Lower leg skin (tissue), 4 donors: ENCODE measurements around the gene UNKL. TPM values are rescaled to one million over a fixed set of nuclear protein-coding genes. Genes with fewer than 3 reads are reported as not detected.

ENCODE experiments used
- DNase-seq, 2 donors: peaks; one replicate each; pipeline ENCODE4 v3.0.0-alpha.2; 2019; ENCODE audit warnings: low spot score in 2 of 2
- H3K4me3 ChIP-seq: fragments of 200-600 bp; sonication (generic); 2 replicates; pipeline ENCODE4 v1.5.1; 2017; ENCODE audit warnings: mild to moderate bottlenecking, low read depth; ENCODE audit not compliant: poor library complexity, severe bottlenecking
- POLR2A ChIP-seq, 2 donors: fragments of 450-650 bp; IDR thresholded peaks; one replicate each; pipeline ENCODE4 v1.6.1; 2016 to 2017; ENCODE audit warnings: antibody characterized with exemption in 2 of 2, mild to moderate bottlenecking in 1 of 2, moderate library complexity in 1 of 2
- WGBS, 2 donors: methylation state at CpG; one replicate each; pipeline ENCODE4 v1.1.5; 2018; 5-methylcytosine and 5-hydroxymethylcytosine counted together
- intact Hi-C: fragments of 100-400 bp; cut with DNase I; formaldehyde crosslinking; loops from one replicate; pipeline ENCODE4 v1.15.0; 2023; ENCODE audit warnings: low total_unique reads
- total RNA-seq, 4 donors: library from RNA; depleted of rRNA; stranded (reverse); fragments of >200 nt; gene quantifications; one replicate each; pipeline ENCODE4 v1.1.0, GENCODE V29; 2016
- TF ChIP-seq, protein P1 (sequence below), 3 donors: fragments of 450-650 bp; IDR thresholded peaks; one replicate each; pipeline ENCODE4 v1.5.1; 2016; ENCODE audit warnings: antibody characterized with exemption in 3 of 3, mild to moderate bottlenecking in 3 of 3, moderate library complexity in 2 of 3

Gene UNKL
- total RNA-seq, 4 donors from 2014 or later = 25.7 to 63.4 (median 36.6) TPM

DNA sequence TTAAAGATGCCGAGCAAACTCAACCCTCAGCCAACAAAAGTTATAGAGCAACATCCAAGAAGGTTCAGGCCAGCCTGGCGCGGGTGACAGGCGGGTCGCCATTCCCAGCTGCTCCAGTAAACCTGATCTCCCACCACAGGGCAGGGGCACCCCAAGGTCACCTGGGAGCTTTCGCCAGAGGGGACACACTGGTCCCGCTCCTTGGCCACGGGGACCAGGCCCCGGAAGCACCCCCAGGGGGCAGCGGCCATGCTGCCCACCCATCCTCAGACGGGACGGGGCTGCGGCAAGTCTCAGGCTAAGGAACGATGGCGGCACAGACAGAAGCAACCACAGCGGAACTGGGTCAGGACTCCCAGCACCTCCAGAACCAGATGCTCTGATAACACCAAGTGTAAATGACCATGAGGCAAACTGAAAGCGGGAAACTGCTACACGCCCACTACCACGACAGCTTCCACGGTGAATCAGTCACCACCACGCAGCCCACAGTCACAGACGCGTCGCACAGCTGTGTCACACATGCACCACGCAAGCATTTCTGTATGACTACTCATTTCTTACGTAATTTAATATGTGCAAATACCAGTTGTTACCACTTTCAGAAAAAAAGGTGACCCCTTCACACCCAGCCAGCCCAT lies 44.0 kb upstream of the UNKL start:
- TF ChIP-seq, protein P1, sequence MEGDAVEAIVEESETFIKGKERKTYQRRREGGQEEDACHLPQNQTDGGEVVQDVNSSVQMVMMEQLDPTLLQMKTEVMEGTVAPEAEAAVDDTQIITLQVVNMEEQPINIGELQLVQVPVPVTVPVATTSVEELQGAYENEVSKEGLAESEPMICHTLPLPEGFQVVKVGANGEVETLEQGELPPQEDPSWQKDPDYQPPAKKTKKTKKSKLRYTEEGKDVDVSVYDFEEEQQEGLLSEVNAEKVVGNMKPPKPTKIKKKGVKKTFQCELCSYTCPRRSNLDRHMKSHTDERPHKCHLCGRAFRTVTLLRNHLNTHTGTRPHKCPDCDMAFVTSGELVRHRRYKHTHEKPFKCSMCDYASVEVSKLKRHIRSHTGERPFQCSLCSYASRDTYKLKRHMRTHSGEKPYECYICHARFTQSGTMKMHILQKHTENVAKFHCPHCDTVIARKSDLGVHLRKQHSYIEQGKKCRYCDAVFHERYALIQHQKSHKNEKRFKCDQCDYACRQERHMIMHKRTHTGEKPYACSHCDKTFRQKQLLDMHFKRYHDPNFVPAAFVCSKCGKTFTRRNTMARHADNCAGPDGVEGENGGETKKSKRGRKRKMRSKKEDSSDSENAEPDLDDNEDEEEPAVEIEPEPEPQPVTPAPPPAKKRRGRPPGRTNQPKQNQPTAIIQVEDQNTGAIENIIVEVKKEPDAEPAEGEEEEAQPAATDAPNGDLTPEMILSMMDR (IDR thresholded peaks at IDR 0.05) = no peak
- TF ChIP-seq POLR2A (IDR thresholded peaks at IDR 0.05) = no peak
- WGBS, 2 donors = 92% methylated on average over 21 to 23 of the region's 26 CpGs
- H3K4me3 ChIP-seq = no peak overlapping the region
- no peak for DNase-seq
- intact Hi-C loops = no loop called here

DNA sequence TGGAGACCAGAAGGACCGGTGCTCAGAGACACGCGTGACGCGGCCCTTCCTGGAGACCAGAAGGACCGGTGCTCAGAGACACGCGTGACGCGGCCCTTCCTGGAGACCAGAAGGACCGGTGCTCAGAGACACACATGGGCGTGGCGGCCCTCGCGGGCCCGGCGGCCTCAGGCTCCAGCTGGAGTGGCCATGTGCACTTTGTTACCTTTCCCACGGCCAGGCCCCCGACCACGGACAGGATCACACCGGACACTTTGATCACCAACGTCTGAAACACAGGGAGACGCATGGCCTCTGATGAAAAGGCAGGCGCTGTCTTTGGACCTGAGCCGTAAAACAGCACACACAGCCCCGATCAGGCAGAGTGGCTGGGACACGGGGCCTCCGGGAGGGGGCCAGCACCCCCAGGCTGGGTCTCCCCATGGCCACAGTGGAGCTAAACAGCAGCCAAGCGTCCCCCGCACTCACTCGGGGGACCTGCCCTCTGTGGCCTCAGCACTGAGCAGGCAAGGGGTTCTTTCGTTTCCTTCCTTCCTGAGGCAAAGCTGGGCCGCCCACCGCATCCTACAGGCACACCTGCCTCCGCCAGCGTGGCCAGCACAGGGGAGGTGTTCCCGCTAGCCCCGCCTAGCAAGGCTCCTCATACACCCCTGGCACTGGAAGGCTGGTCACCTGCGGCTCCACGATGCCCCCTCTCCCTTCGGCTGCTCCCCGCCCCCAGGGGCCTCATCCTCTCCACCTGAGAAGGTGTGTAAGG lies 43.2 kb upstream of the UNKL start:
- DNase-seq = no peak
- intact Hi-C loops = no loop called here
- TF ChIP-seq, protein P1 (IDR thresholded peaks at IDR 0.05) = no peak
- TF ChIP-seq POLR2A (IDR thresholded peaks at IDR 0.05) = no peak
- H3K4me3 ChIP-seq = no peak overlapping the region
- 82 to 88% methylated on average over 21 to 32 of the region's 42 CpGs for WGBS, 2 donors

DNA sequence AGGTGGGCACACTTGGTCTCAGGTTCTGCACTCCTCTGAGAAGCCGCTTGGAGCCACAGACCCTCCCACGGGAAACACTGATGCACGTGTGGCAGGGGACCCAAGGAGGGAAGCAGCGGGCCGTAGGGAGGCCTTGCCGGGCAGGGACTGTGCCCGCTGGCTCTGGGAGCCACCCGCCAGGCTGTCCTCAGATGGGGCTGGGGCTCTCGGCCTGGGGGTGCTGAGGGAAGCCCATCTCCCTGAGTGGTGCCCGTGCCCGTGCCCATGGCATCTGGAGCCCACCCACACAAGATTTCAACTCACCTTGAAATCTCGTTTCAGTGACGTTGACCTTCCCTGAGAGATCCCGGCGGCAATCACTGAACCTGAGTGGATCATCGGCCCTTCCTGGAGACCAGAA lies 42.4 kb upstream of the UNKL start:
- no peak for DNase-seq
- intact Hi-C loops = no loop called here
- no peak for TF ChIP-seq POLR2A (IDR thresholded peaks at IDR 0.05)
- TF ChIP-seq, protein P1 (IDR thresholded peaks at IDR 0.05) = no peak
- H3K4me3 ChIP-seq = no peak overlapping the region
- WGBS, 2 donors = 90 to 91% methylated on average over 15 to 16 of the region's 16 CpGs

DNA sequence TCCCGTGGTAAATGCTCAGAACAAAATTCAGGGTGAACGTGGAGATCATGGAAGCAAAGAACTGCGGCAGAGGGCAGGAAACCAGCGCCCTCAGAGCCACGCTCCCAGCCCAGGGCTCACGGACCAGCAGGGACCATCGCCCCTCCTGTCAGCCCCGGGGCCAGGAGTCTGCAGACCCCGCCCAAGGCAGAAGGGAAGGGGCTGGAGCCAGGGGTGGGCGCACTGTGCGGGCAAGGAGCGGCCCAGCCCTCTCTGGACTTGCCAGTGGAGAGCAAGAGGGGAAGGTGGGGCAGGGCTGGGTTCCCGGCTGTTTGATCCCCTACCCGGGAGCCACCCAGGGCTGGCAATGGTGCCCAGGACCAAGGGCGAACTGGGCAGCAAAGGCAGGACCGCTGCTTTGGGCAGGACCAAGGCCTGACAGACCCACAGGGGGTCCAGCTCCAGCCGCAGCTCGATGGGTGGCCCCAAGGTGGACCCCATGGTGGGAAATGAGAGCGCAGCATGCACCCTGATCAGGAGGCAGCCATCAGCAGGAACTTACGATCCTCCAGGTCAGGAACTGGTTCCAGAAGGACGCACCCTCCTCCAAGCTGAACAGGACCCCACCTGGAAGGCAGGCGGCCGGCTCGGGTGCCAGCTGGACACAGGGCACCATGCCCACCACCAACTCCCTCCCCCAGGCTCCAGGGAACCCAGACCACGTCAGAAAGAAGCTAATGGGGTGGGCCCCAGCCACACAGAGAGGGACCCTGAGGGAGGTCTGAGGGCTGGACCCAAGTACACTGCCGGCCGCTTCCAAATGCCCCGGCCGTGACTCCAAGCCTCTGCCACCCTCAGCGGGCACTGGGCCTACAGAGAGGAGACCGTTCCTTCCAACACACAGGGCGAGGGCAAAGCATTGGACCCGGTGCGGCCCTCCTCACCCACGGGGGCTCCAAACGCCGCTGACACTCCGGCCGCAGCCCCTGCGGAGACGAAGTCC lies 41.0 kb upstream of the UNKL start:
- intact Hi-C loops = no loop called here
- WGBS, 2 donors = 94 to 96% methylated on average over 32 to 36 of the region's 41 CpGs
- H3K4me3 ChIP-seq = no peak overlapping the region
- TF ChIP-seq, protein P1 (IDR thresholded peaks at IDR 0.05) = no peak
- TF ChIP-seq POLR2A (IDR thresholded peaks at IDR 0.05) = no peak
- no peak for DNase-seq

DNA sequence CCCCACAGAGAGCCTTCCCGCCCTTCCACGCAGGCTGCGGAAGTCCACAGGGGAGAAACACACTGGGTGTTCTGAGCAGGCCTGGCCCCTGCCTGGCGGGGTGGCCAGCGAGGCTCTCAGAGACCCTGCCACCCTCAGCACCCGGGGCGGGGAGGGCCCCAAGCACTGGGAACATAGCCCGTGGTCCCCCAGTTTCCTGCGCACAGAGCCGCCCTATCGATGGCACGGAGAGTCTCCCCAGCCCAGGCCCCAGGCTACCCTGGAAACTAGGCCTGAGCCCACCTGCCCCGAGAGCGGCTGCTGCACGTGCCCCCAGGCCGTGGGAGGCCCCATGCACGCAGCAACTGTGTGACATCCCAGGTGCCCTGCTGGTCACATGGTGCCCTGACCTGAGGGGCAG lies 40.1 kb upstream of the UNKL start:
- no peak for DNase-seq
- TF ChIP-seq POLR2A (IDR thresholded peaks at IDR 0.05) = no peak
- TF ChIP-seq, protein P1 (IDR thresholded peaks at IDR 0.05) = no peak
- WGBS, 2 donors = 82 to 97% methylated on average over 3 to 7 of the region's 17 CpGs
- intact Hi-C loops = no loop called here
- H3K4me3 ChIP-seq = no peak overlapping the region
